ENCODE results near the gene RALGPS1.

Gene RALGPS1

GRCh38 chr9:127112056-127112455 lies 197.5 kb downstream of the RALGPS1 start (continued):
- no peak for TF ChIP-seq ZNF274 (IDR thresholded peaks at IDR 0.05; ENCODE audit: low read length)
- TF ChIP-seq ZNF274 (tag by site-specific recombination; IDR thresholded peaks at IDR 0.05; ENCODE audit: borderline replicate concordance): no peak
- TF ChIP-seq ZNF529 (tag by site-specific recombination; IDR thresholded peaks at IDR 0.05; ENCODE audit: insufficient replicate concordance): no peak
- no peak for TF ChIP-seq ZNF623 (tag by site-specific recombination; IDR thresholded peaks at IDR 0.05)
- no peak for TF ChIP-seq ZNF214 (tag by site-specific recombination; IDR thresholded peaks at IDR 0.05; ENCODE audit: borderline replicate concordance)
- no peak for TF ChIP-seq FEZF1 (tag by site-specific recombination; IDR thresholded peaks at IDR 0.05)
- TF ChIP-seq YY1 (tag by site-specific recombination; IDR thresholded peaks at IDR 0.05): no peak
- TF ChIP-seq, protein P1, sequence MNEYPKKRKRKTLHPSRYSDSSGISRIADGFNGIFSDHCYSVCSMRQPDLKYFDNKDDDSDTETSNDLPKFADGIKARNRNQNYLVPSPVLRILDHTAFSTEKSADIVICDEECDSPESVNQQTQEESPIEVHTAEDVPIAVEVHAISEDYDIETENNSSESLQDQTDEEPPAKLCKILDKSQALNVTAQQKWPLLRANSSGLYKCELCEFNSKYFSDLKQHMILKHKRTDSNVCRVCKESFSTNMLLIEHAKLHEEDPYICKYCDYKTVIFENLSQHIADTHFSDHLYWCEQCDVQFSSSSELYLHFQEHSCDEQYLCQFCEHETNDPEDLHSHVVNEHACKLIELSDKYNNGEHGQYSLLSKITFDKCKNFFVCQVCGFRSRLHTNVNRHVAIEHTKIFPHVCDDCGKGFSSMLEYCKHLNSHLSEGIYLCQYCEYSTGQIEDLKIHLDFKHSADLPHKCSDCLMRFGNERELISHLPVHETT (tag by site-specific recombination; IDR thresholded peaks at IDR 0.05): no peak
- TF ChIP-seq ZSCAN30 (tag by site-specific recombination; IDR thresholded peaks at IDR 0.05): no peak
- no peak for TF ChIP-seq ZSCAN16 (tag by site-specific recombination; IDR thresholded peaks at IDR 0.05)
- TF ChIP-seq, protein P2, sequence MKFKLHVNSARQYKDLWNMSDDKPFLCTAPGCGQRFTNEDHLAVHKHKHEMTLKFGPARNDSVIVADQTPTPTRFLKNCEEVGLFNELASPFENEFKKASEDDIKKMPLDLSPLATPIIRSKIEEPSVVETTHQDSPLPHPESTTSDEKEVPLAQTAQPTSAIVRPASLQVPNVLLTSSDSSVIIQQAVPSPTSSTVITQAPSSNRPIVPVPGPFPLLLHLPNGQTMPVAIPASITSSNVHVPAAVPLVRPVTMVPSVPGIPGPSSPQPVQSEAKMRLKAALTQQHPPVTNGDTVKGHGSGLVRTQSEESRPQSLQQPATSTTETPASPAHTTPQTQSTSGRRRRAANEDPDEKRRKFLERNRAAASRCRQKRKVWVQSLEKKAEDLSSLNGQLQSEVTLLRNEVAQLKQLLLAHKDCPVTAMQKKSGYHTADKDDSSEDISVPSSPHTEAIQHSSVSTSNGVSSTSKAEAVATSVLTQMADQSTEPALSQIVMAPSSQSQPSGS (tag by site-specific recombination; IDR thresholded peaks at IDR 0.05; ENCODE audit: low read depth): peak; percentile 76; the same call in 1 of the 2 replicates
- no peak for TF ChIP-seq ZNF558 (tag by site-specific recombination; IDR thresholded peaks at IDR 0.05)
- no peak for TF ChIP-seq ZNF19 (tag by site-specific recombination; IDR thresholded peaks at IDR 0.05; ENCODE audit: low read depth)
- TF ChIP-seq ZNF707 (tag by site-specific recombination; IDR thresholded peaks at IDR 0.05): no peak
- no peak for TF ChIP-seq ZNF311 (tag by site-specific recombination; IDR thresholded peaks at IDR 0.05; ENCODE audit: borderline replicate concordance)
- no peak for TF ChIP-seq ZNF830 (tag by site-specific recombination; IDR thresholded peaks at IDR 0.05; ENCODE audit: low read depth)
- no peak for TF ChIP-seq ZNF133 (tag by site-specific recombination; IDR thresholded peaks at IDR 0.05)
- TF ChIP-seq ZBTB17 (tag by site-specific recombination; IDR thresholded peaks at IDR 0.05): no peak

- POLR2A ChIA-PET: no interaction called here
- H3K4me3 ChIP-seq (ENCODE audit: low read depth, low read length): no peak overlapping the region
- H3K36me3 ChIP-seq (ENCODE audit: control insufficient read depth in 2 of 2, insufficient read depth in 1 of 2, low read length in 2 of 2): no peaks in the 10 kb centered on the region
- TF ChIP-seq ZNF311 (tag by site-specific recombination; IDR thresholded peaks at IDR 0.05; ENCODE audit: borderline replicate concordance) (no peak), ZNF302 (tag by site-specific recombination; IDR thresholded peaks at IDR 0.05; ENCODE audit: low read depth) (no peak), ZNF26 (tag by site-specific recombination; IDR thresholded peaks at IDR 0.05) (no peak), ZNF629 (tag by site-specific recombination; IDR thresholded peaks at IDR 0.05) (0 out of 2 replicates have a peak, but pooled peaks have one; percentile 11), ZNF600 (tag by site-specific recombination; IDR thresholded peaks at IDR 0.05) (peak; percentile 31; the same call in 1 of the 2 replicates), KLF10 (tag by site-specific recombination; IDR thresholded peaks at IDR 0.05) (no peak), ZNF791 (tag by site-specific recombination; IDR thresholded peaks at IDR 0.05) (no peak)
- H3K9me3 ChIP-seq (ENCODE audit: control insufficient read depth, insufficient read depth, low read depth, low read length): no peaks in the 10 kb centered on the region
- no peak overlapping the region for H3K27ac ChIP-seq (ENCODE audit: extremely low read depth, low read depth, low read length)
- CTCF ChIA-PET: interaction anchor here (0.7 kb wide), 2 partner anchors 15 to 160 kb away, joined by 3 to 4 read pairs; no protein-coding TSS in a partner anchor
- H3K4me1 ChIP-seq (ENCODE audit: control insufficient read depth, insufficient read depth, low read length): peaks cover 10% of the 10 kb centered on the region
Observed at GRCh38 chr9:127112735-127113161, 198.2 kb downstream of the RALGPS1 start.
